Measurements from ENCODE around the gene VRK3. TPM values are rescaled to one million over a fixed set of nuclear protein-coding genes. Genes with fewer than 3 reads are reported as not detected.

VRK3 gene
- polyA plus RNA-seq, 1 of the 3 experiments (the other 2 are of a cell fraction) = 30.3 TPM

DNA sequence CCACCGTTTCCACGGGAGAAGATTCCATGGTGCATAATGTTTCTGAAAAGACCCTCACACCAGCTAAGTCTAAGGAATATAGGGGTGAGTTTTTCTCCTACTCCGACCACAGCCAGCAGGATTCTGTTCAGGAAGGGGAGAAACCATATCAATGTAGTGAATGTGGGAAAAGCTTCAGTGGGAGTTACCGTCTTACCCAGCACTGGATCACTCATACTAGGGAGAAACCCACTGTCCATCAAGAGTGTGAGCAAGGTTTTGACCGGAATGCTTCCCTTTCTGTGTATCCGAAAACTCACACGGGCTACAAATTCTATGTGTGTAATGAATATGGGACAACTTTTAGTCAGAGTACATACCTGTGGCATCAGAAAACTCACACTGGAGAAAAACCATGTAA lies 19.8 kb upstream of the VRK3 start:
- no peak overlapping the region for H3K4me2 ChIP-seq
- H2AFZ ChIP-seq (ENCODE audit: low read depth) = no peak overlapping the region
- peaks cover 0 to 2% of the 10 kb centered on the region in 2 experiments; a peak in 1 of 4 replicates for H3K4me1 ChIP-seq (ENCODE audit: control insufficient read depth in 1 of 2, insufficient read depth in 2 of 2, low read depth in 1 of 2, low read length in 1 of 2)
- no peak overlapping the region for H3K9ac ChIP-seq
- 98% methylated on average over 7 of the region's 7 CpGs for WGBS (ENCODE audit: low lambda C conversion rate)
- ChIA-PET POLR2A (no interaction called here), CTCF (no interaction called here)
- H3K9me3 ChIP-seq = peaks cover 11% of the 10 kb centered on the region; the same call in 1 of the 2 replicates
- H3K79me2 ChIP-seq (ENCODE audit: insufficient read depth) = no peaks in the 10 kb centered on the region
- TF ChIP-seq, protein P1, sequence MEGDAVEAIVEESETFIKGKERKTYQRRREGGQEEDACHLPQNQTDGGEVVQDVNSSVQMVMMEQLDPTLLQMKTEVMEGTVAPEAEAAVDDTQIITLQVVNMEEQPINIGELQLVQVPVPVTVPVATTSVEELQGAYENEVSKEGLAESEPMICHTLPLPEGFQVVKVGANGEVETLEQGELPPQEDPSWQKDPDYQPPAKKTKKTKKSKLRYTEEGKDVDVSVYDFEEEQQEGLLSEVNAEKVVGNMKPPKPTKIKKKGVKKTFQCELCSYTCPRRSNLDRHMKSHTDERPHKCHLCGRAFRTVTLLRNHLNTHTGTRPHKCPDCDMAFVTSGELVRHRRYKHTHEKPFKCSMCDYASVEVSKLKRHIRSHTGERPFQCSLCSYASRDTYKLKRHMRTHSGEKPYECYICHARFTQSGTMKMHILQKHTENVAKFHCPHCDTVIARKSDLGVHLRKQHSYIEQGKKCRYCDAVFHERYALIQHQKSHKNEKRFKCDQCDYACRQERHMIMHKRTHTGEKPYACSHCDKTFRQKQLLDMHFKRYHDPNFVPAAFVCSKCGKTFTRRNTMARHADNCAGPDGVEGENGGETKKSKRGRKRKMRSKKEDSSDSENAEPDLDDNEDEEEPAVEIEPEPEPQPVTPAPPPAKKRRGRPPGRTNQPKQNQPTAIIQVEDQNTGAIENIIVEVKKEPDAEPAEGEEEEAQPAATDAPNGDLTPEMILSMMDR (IDR thresholded peaks at IDR 0.05) = no peak
- TF ChIP-seq EZH2phosphoT487 (IDR thresholded peaks at IDR 0.05; ENCODE audit: borderline replicate concordance, low read depth) = no peak
- TF ChIP-seq, protein P2, sequence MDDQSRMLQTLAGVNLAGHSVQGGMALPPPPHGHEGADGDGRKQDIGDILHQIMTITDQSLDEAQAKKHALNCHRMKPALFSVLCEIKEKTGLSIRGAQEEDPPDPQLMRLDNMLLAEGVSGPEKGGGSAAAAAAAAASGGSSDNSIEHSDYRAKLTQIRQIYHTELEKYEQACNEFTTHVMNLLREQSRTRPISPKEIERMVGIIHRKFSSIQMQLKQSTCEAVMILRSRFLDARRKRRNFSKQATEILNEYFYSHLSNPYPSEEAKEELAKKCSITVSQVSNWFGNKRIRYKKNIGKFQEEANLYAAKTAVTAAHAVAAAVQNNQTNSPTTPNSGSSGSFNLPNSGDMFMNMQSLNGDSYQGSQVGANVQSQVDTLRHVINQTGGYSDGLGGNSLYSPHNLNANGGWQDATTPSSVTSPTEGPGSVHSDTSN (IDR thresholded peaks at IDR 0.05) = no peak
- no peak for TF ChIP-seq JUND (IDR thresholded peaks at IDR 0.05)
- TF ChIP-seq GABPA (IDR thresholded peaks at IDR 0.05; ENCODE audit: low read depth) = no peak
- no peak for TF ChIP-seq NFIC (IDR thresholded peaks at IDR 0.05; ENCODE audit: borderline replicate concordance)
- H3K27ac ChIP-seq (ENCODE audit: low read depth in 2 of 2, low read length in 1 of 2) = no peak overlapping the region
- H3K27me3 ChIP-seq (ENCODE audit: insufficient read depth) = no peaks in the 10 kb centered on the region
- H3K9me2 ChIP-seq = no peaks in the 10 kb centered on the region
- H4K20me1 ChIP-seq (ENCODE audit: insufficient read depth) = no peaks in the 10 kb centered on the region
- peaks cover 74 to 80% of the 10 kb centered on the region in 2 experiments for H3K36me3 ChIP-seq (replicated peaks in 1 of 2; ENCODE audit: control insufficient read depth in 1 of 2, insufficient read depth in 2 of 2, low read length in 1 of 2)
- DNase-seq = no peak
- H3F3A ChIP-seq (replicated peaks; ENCODE audit: insufficient read depth) = no peaks in the 10 kb centered on the region
- no peak overlapping the region; a peak in 1 of 4 replicates for H3K4me3 ChIP-seq (ENCODE audit: low read depth in 2 of 2, low read length in 1 of 2)

DNA sequence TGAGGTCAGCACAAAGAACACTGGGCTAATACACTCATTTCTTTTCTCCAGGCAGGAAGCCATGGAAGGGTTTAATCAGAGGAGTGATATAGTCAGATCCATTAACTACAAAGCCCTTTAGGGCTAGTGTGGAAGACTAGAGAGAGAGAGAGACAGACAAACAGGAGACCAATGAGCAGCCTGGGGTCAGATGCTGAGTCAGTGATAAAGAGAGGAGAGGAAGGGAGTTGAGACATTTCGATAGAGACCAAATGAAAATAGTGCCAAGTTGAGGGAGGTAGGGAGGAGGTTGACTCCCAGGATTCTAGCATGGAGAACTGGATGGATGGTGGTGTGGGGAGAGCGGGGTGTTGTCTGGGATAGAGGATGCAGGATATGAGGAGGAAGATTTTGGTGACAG lies 18.8 kb upstream of the VRK3 start:
- ChIA-PET CTCF (no interaction called here), POLR2A (no interaction called here)
- DNase-seq = no peak
- no peak overlapping the region for H3K9ac ChIP-seq
- H3K4me3 ChIP-seq (ENCODE audit: low read depth in 2 of 2, low read length in 1 of 2) = no peak overlapping the region; a peak in 1 of 4 replicates
- peaks cover 74 to 89% of the 10 kb centered on the region in 2 experiments for H3K36me3 ChIP-seq (replicated peaks in 1 of 2; ENCODE audit: control insufficient read depth in 1 of 2, insufficient read depth in 2 of 2, low read length in 1 of 2)
- no peaks in the 10 kb centered on the region for H3K9me2 ChIP-seq
- no peak overlapping the region for H2AFZ ChIP-seq (ENCODE audit: low read depth)
- H3K27me3 ChIP-seq (ENCODE audit: insufficient read depth) = no peaks in the 10 kb centered on the region
- no peaks in the 10 kb centered on the region for H3K79me2 ChIP-seq (ENCODE audit: insufficient read depth)
- H3K9me3 ChIP-seq = peaks cover 11% of the 10 kb centered on the region; the same call in 1 of the 2 replicates
- TF ChIP-seq, protein P3, sequence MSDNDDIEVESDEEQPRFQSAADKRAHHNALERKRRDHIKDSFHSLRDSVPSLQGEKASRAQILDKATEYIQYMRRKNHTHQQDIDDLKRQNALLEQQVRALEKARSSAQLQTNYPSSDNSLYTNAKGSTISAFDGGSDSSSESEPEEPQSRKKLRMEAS (IDR thresholded peaks at IDR 0.05; ENCODE audit: low read depth) = no peak
- no peak for TF ChIP-seq EZH2phosphoT487 (IDR thresholded peaks at IDR 0.05; ENCODE audit: borderline replicate concordance, low read depth)
- TF ChIP-seq TAF1 (IDR thresholded peaks at IDR 0.05; ENCODE audit: borderline replicate concordance, low read depth, low read length) = no peak
- no peak for TF ChIP-seq CHD2 (IDR thresholded peaks at IDR 0.05; ENCODE audit: low read length, partially characterized antibody)
- TF ChIP-seq NFIC (IDR thresholded peaks at IDR 0.05; ENCODE audit: borderline replicate concordance) = no peak
- no peak for TF ChIP-seq JUND (IDR thresholded peaks at IDR 0.05)
- H3K4me1 ChIP-seq (ENCODE audit: control insufficient read depth in 1 of 2, insufficient read depth in 2 of 2, low read depth in 1 of 2, low read length in 1 of 2) = no peaks in the 10 kb centered on the region; a peak in 1 of 4 replicates
- no peak overlapping the region for H3K27ac ChIP-seq (ENCODE audit: low read depth in 2 of 2, low read length in 1 of 2)
- 97% methylated on average over 2 of the region's 2 CpGs for WGBS (ENCODE audit: low lambda C conversion rate)
- no peak overlapping the region for H3K4me2 ChIP-seq
- no peaks in the 10 kb centered on the region for H3F3A ChIP-seq (replicated peaks; ENCODE audit: insufficient read depth)
- H4K20me1 ChIP-seq (ENCODE audit: insufficient read depth) = no peaks in the 10 kb centered on the region

Data from SK-N-SH (cell line).